Activated CD4-positive, alpha-beta T cell treated with anti-CD3 and anti-CD28 coated beads for 1 hour (primary cell): ENCODE results near the gene ZYX.

ENCODE experiments used
- DNase-seq: peaks from one replicate; pipeline ENCODE4 v3.0.0-alpha.2; 2020

ZYX gene

GRCh38 chr7:143363016-143363937, 17.9 kb upstream of the ZYX start:
- no peak for DNase-seq

GRCh38 chr7:143367972-143368371, 13.2 kb upstream of the ZYX start:
- no peak for DNase-seq

- DNase-seq = no peak
Measured at GRCh38 chr7:143368387-143368786, 12.8 kb upstream of the ZYX start.

- DNase-seq = no peak
Measured at GRCh38 chr7:143369678-143370651, 11.2 kb upstream of the ZYX start.

GRCh38 chr7:143372070-143372469, 9.1 kb upstream of the ZYX start:
- no peak for DNase-seq

- DNase-seq = no peak
Measured at GRCh38 chr7:143373255-143373794, 7.8 kb upstream of the ZYX start.

GRCh38 chr7:143374561-143374960, 6.6 kb upstream of the ZYX start:
- DNase-seq = no peak

GRCh38 chr7:143375298-143376034, 5.7 kb upstream of the ZYX start:
- DNase-seq = no peak

- no peak for DNase-seq
Measured at GRCh38 chr7:143376396-143376795, 4.7 kb upstream of the ZYX start.

GRCh38 chr7:143379611-143380259, 1.4 kb upstream of the ZYX start:
- DNase-seq = no peak

- DNase-seq = peak; percentile 81
Measured at GRCh38 chr7:143380260-143380645, 892 bp upstream of the ZYX start.

GRCh38 chr7:143381427-143382125, 431 bp downstream of the ZYX start:
- no peak for DNase-seq

GRCh38 chr7:143382126-143382790, 1.1 kb downstream of the ZYX start:
- no peak for DNase-seq

- DNase-seq = no peak
Measured at GRCh38 chr7:143382791-143383641, 1.9 kb downstream of the ZYX start.

GRCh38 chr7:143383642-143383957, 2.5 kb downstream of the ZYX start:
- no peak for DNase-seq

- DNase-seq = no peak
Measured at GRCh38 chr7:143384148-143384547, 3.0 kb downstream of the ZYX start.

GRCh38 chr7:143384661-143385631, 3.8 kb downstream of the ZYX start:
- DNase-seq = no peak

GRCh38 chr7:143385891-143386781, 5.0 kb downstream of the ZYX start:
- no peak for DNase-seq
